ENCODE data around the gene ZDHHC22. TPM values are rescaled to one million over a fixed set of nuclear protein-coding genes. Genes with fewer than 3 reads are reported as not detected.
A peak's percentile ranks its signal among the peaks of the same experiment; 100 is the strongest.

Gene ZDHHC22
- total RNA-seq, 1 experiment from 2014 or later = 0.46 TPM

GRCh38 chr14:77133720-77134338 lies 7.8 kb downstream of the ZDHHC22 start:
- in situ Hi-C loops (cut with HindIII; ENCODE audit: low pct_unique_long_range_greater_than_20kb, low sequenced_read_pairs) = no loop called here
- H3K27ac ChIP-seq (ENCODE audit: low read length) = no peak overlapping the region
- H3K27me3 ChIP-seq (ENCODE audit: control insufficient read depth, insufficient read depth, low read length) = no peaks in the 10 kb centered on the region; the same call in 1 of the 2 replicates
- no peaks in the 10 kb centered on the region for H3K4me1 ChIP-seq (ENCODE audit: control insufficient read depth, insufficient read depth, low read length)
- no peaks in the 10 kb centered on the region for H3K36me3 ChIP-seq (ENCODE audit: control insufficient read depth, insufficient read depth, low read length)
- POLR2A ChIA-PET = no interaction called here
- BruUV-seq (replicated peaks) = no TSS peak
- CTCF ChIA-PET = no interaction called here
- intact Hi-C loops (cut with micrococcal nuclease; ENCODE audit: unreplicated experiment) = no loop called here
- ATAC-seq (no peak), DNase-seq (ENCODE audit: low read depth, low spot score) (no peak)
- H3K4me3 ChIP-seq (ENCODE audit: low read depth in 2 of 2, low read length in 2 of 2) = no peak overlapping the region
- no peaks in the 10 kb centered on the region for H3K9me3 ChIP-seq (ENCODE audit: control insufficient read depth, insufficient read depth, low read depth, low read length)
- TF ChIP-seq, protein P1, sequence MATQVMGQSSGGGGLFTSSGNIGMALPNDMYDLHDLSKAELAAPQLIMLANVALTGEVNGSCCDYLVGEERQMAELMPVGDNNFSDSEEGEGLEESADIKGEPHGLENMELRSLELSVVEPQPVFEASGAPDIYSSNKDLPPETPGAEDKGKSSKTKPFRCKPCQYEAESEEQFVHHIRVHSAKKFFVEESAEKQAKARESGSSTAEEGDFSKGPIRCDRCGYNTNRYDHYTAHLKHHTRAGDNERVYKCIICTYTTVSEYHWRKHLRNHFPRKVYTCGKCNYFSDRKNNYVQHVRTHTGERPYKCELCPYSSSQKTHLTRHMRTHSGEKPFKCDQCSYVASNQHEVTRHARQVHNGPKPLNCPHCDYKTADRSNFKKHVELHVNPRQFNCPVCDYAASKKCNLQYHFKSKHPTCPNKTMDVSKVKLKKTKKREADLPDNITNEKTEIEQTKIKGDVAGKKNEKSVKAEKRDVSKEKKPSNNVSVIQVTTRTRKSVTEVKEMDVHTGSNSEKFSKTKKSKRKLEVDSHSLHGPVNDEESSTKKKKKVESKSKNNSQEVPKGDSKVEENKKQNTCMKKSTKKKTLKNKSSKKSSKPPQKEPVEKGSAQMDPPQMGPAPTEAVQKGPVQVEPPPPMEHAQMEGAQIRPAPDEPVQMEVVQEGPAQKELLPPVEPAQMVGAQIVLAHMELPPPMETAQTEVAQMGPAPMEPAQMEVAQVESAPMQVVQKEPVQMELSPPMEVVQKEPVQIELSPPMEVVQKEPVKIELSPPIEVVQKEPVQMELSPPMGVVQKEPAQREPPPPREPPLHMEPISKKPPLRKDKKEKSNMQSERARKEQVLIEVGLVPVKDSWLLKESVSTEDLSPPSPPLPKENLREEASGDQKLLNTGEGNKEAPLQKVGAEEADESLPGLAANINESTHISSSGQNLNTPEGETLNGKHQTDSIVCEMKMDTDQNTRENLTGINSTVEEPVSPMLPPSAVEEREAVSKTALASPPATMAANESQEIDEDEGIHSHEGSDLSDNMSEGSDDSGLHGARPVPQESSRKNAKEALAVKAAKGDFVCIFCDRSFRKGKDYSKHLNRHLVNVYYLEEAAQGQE (IDR thresholded peaks at IDR 0.05; ENCODE audit: insufficient read depth in 1 of 2, low read depth in 2 of 2, low read length in 1 of 2) = peak; percentile 87 to 90
- TF ChIP-seq, protein P2, sequence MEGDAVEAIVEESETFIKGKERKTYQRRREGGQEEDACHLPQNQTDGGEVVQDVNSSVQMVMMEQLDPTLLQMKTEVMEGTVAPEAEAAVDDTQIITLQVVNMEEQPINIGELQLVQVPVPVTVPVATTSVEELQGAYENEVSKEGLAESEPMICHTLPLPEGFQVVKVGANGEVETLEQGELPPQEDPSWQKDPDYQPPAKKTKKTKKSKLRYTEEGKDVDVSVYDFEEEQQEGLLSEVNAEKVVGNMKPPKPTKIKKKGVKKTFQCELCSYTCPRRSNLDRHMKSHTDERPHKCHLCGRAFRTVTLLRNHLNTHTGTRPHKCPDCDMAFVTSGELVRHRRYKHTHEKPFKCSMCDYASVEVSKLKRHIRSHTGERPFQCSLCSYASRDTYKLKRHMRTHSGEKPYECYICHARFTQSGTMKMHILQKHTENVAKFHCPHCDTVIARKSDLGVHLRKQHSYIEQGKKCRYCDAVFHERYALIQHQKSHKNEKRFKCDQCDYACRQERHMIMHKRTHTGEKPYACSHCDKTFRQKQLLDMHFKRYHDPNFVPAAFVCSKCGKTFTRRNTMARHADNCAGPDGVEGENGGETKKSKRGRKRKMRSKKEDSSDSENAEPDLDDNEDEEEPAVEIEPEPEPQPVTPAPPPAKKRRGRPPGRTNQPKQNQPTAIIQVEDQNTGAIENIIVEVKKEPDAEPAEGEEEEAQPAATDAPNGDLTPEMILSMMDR (IDR thresholded peaks at IDR 0.05) = no peak

DNA sequence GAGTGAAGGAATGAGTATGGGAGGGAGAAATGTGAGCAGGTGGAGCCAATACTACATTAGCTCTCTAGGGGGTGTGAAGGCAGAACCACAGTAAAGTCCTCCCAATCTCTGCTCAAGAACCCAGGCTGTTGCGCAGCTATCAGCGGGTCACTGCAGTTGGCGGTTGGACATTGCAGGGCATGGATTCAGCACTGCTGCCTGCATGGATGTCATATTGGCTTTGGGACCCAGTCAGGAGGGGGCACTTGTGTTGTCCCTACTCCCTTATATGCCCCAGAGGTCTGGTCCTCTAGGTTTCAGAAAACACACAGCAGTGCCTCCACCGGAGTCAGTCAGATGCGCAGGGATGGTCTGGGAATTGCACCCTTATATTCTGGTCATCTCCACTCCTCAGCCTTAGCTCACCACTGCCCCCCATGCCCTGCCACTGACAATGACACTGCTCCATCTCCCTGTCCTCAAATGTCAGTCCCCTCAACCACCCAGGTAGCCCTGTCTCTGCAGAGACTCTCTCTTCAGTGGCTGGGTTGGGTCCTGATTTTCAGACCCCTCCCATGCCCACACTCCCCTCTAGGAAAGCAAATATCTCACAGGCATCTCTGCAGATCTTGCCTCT lies 9.6 kb downstream of the ZDHHC22 start:
- Histone ChIP-seq H3K9me3 (ENCODE audit: control insufficient read depth, insufficient read depth, low read depth, low read length) (no peaks in the 10 kb centered on the region), H3K36me3 (ENCODE audit: control insufficient read depth, insufficient read depth, low read length) (no peaks in the 10 kb centered on the region), H3K4me1 (ENCODE audit: control insufficient read depth, insufficient read depth, low read length) (no peaks in the 10 kb centered on the region), H3K27ac (ENCODE audit: low read length) (no peak overlapping the region), H3K4me3 (ENCODE audit: low read depth in 2 of 2, low read length in 2 of 2) (no peak overlapping the region), H3K27me3 (ENCODE audit: control insufficient read depth, insufficient read depth, low read length) (no peaks in the 10 kb centered on the region; the same call in 1 of the 2 replicates)
- POLR2A ChIA-PET = no interaction called here
- no TSS peak for BruUV-seq (replicated peaks)
- DNase-seq (ENCODE audit: low read depth, low spot score) (no peak), ATAC-seq (no peak)
- intact Hi-C loops (cut with micrococcal nuclease; ENCODE audit: unreplicated experiment) = no loop called here
- no peak for TF ChIP-seq POLR2AphosphoS5 (IDR thresholded peaks at IDR 0.05; ENCODE audit: low read depth, low read length)
- no peak for TF ChIP-seq SIN3A (IDR thresholded peaks at IDR 0.05; ENCODE audit: borderline replicate concordance, insufficient read depth, low read depth, low read length)
- no peak for TF ChIP-seq TCF7L2 (IDR thresholded peaks at IDR 0.05; ENCODE audit: low read depth, low read length)
- TF ChIP-seq, protein P2 (IDR thresholded peaks at IDR 0.05) = no peak
- TF ChIP-seq, protein P1 (IDR thresholded peaks at IDR 0.05; ENCODE audit: insufficient read depth in 1 of 2, low read depth in 2 of 2, low read length in 1 of 2) = no peak
- CTCF ChIA-PET = no interaction called here
- in situ Hi-C loops (cut with HindIII; ENCODE audit: low pct_unique_long_range_greater_than_20kb, low sequenced_read_pairs) = no loop called here
